Thymus (tissue), 11 donors: Measurements from ENCODE around the gene MGST2. TPM values are rescaled to one million over a fixed set of nuclear protein-coding genes. Genes with fewer than 3 reads are reported as not detected.
A peak's percentile ranks its signal among the peaks of the same experiment; 100 is the strongest.

ENCODE experiments used
- DNase-seq, 9 donors: peaks; one replicate each; pipeline ENCODE4 v3.0.0-alpha.2; 2013; ENCODE audit warnings: low spot score in 9 of 9, low read depth in 6 of 9, missing footprints in 1 of 9
- H3K27ac ChIP-seq, 2 donors: one replicate each; pipeline ENCODE4 v1.5.1; 2013; ENCODE audit warnings: control low read depth in 1 of 2, low read depth in 1 of 2, low read length in 1 of 2, mild to moderate bottlenecking in 1 of 2, moderate library complexity in 1 of 2
- H3K27me3 ChIP-seq, 2 donors: one replicate each; pipeline ENCODE4 v1.5.1; 2013; ENCODE audit warnings: low read length in 1 of 2; ENCODE audit not compliant: control insufficient read depth in 2 of 2, insufficient read depth in 1 of 2
- H3K36me3 ChIP-seq, 2 donors: one replicate each; pipeline ENCODE4 v1.5.1; 2013; ENCODE audit warnings: low read length in 1 of 2, mild to moderate bottlenecking in 1 of 2, moderate library complexity in 1 of 2; ENCODE audit not compliant: control insufficient read depth in 2 of 2, insufficient read depth in 2 of 2
- H3K4me1 ChIP-seq, 2 donors: one replicate each; pipeline ENCODE4 v1.5.1; 2013; ENCODE audit warnings: low read length in 2 of 2; ENCODE audit not compliant: control insufficient read depth in 2 of 2, insufficient read depth in 2 of 2
- H3K4me3 ChIP-seq, 2 donors: one replicate each; pipeline ENCODE4 v1.5.1; 2013; ENCODE audit warnings: low read length in 2 of 2, control low read depth in 1 of 2, mild to moderate bottlenecking in 1 of 2
- H3K9me3 ChIP-seq, 2 donors: one replicate each; pipeline ENCODE4 v1.5.1; 2013; ENCODE audit warnings: low read length in 1 of 2, mild to moderate bottlenecking in 1 of 2; ENCODE audit not compliant: control insufficient read depth in 2 of 2, insufficient read depth in 1 of 2
- WGBS: extraction: QIAGEN DNeasy Blood & Tissue Kit; methylation state at CpG from one replicate; pipeline ENCODE4 v1.1.7; 2013; 5-methylcytosine and 5-hydroxymethylcytosine counted together
- polyA plus RNA-seq: library from polyadenylated mRNA; stranded (reverse); fragments of 200-250 nt; gene quantifications from one replicate; pipeline ENCODE4 v1.2.3, GENCODE V29; 2013
- total RNA-seq: library from RNA; stranded (reverse); fragments of 120-200 nt; gene quantifications from one replicate; pipeline ENCODE4 v1.2.4, GENCODE V29; 2013
- donor health status: healthy.

MGST2 gene
- total and polyA plus RNA-seq, 2 donors, result 38.4 to 88.2 TPM

DNA sequence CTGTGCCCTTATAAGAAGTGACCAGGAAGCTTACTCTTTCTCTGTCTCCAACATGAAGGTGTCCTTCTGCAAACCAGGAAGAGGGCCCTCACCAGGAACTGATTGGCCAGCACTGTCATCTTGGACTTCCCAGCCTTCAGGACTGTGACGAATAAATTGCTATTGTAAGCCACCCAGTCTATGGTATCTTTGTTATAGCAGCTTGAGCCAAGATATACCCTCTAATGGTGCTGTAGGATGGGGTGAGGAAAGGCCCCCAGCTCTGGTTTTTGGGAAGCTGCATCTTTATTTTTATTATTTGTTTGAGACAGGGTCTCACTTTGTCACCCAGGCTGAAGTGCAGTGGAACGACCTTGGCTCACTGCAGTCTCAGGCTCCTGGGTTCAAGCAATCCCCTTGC lies 1.2 kb upstream of the MGST2 start:
- Histone ChIP-seq H3K36me3 (no peaks in the 10 kb centered on the region), H3K27ac (no peak overlapping the region), H3K27me3 (no peaks in the 10 kb centered on the region), H3K4me3 (no peak overlapping the region), H3K4me1 (peaks cover 3 to 34% of the 10 kb centered on the region in 2 donors), H3K9me3 (no peaks in the 10 kb centered on the region)
- WGBS, result 80% methylated on average over 2 of the region's 2 CpGs
- DNase-seq, result no peak

DNA sequence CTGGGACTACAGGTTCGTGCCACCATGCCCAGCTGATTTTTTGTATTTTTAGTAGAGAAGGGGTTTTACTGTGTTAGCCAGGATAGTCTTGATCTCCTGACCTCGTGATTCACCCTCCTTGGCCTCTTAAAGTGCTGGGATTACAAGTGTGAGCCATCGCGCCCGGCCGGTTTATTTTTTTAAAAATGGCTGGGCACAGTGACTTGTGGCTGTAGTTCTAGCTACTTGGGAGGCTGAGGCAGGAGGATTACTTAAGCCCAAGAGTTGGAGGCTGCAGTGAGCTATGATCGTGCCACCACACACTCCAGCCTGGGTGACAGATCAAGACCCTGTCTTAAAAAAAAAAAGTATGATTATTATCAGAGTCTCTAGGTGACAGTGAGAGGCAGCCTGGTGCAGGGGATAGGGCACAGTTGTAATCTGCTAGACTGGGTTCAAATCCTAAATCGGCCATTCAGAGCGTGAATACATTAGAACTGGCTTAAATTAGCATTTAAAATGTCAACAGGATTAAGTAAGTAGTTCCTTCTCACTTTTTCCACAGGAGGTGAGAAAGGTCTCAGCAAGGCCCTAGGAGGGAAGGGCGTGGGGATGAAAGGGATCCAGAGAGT lies 435 bp upstream of the MGST2 start:
- Histone ChIP-seq H3K4me3 (peak overlapping the region; percentile 71 to 74), H3K9me3 (no peaks in the 10 kb centered on the region), H3K27ac (peak overlapping the region; percentile 83 to 88), H3K27me3 (no peaks in the 10 kb centered on the region), H3K4me1 (peaks cover 3 to 38% of the 10 kb centered on the region in 2 donors), H3K36me3 (no peaks in the 10 kb centered on the region)
- WGBS, result 74% methylated on average over 10 of the region's 10 CpGs
- DNase-seq, result peak in 1 of 9 donors; percentile 30

DNA sequence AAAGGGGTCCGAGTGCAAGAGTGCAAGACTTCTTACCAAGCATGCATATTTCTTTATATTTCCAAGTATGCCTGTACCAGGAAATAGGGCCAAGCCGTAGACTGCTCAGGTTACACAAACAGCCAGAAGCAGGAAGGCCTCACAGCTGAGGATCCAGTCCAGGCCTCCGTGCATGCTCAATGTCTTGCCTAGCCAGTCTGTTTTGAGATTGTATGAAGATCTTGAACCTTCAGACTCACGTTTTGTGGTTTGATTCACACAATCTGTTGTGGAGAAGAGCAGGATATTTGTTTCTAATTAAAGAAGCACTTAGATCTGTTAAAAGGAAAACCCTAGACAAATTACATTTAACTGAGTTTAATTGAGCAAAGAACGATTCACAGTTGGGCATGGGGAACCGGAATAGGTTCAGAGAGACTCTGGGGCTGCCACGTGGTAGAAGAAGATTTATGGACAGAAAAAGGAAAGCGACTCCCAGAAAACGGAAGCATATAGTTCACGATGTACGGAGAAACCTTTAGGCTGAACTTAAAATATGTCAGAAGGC lies 1.2 kb downstream of the MGST2 start:
- peak overlapping the region; percentile 64 to 83 for H3K27ac ChIP-seq
- H3K9me3 ChIP-seq, result no peaks in the 10 kb centered on the region
- no peaks in the 10 kb centered on the region for H3K27me3 ChIP-seq
- DNase-seq, result peak in 3 of 9 donors; percentile 29 to 66 (median 36)
- H3K36me3 ChIP-seq, result no peaks in the 10 kb centered on the region
- H3K4me1 ChIP-seq, result peaks cover 3 to 38% of the 10 kb centered on the region in 2 donors
- 10% methylated on average over 11 of the region's 11 CpGs for WGBS
- peak overlapping the region; percentile 71 to 74 for H3K4me3 ChIP-seq

DNA sequence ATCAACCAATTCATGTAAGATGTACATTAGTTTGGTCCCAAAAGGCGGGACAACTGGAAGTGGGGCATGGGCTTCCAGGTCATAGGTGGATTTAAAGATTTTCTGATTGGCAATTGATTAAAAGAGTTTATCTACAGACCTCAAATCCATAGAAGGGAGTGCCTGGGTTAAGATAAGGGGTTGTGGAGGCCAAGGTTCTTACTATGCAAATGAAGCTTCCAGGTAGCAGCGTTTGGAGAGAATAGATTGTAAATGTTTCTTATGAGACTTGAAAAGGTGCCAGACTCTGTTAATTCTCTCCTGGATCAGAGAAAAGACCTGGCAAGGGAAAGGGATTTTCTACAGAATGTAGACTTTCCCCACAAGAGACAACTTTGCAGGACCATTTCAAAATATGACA lies 2.4 kb downstream of the MGST2 start:
- 97% methylated on average over 2 of the region's 2 CpGs for WGBS
- Histone ChIP-seq H3K27me3 (no peaks in the 10 kb centered on the region), H3K27ac (no peak overlapping the region), H3K9me3 (no peaks in the 10 kb centered on the region), H3K36me3 (no peaks in the 10 kb centered on the region), H3K4me1 (peaks cover 3 to 38% of the 10 kb centered on the region in 2 donors), H3K4me3 (no peak overlapping the region)
- no peak for DNase-seq

DNA sequence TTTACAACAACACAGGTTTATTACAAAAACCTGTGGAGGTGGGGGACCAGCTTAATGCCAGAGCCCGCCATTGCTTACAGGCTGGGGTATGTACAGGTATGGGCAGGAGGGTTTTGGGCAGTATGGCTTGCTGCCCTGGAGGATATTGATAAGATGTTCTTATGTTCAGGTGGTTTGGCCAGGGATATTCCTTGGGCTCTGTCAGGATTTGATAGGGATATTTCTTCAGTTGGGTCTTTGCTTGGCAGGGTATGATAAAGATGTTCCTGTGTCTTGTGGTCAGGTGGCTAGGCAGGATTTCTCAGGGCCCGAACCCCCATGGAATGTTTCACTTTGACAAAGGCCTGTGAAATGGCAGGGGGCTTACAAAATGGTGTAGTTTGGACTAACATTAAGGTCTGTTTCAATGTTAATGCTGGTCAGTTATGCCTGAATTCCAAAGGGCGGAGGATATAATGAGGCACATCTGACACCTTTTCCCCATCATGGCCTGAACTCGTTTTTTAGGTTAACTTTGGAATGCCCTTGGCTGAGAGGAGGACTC lies 3.1 kb downstream of the MGST2 start:
- Histone ChIP-seq H3K27me3 (no peaks in the 10 kb centered on the region), H3K36me3 (peaks cover 0 to 3% of the 10 kb centered on the region in 2 donors), H3K27ac (no peak overlapping the region), H3K9me3 (no peaks in the 10 kb centered on the region), H3K4me3 (no peak overlapping the region), H3K4me1 (peaks cover 3 to 38% of the 10 kb centered on the region in 2 donors)
- no peak for DNase-seq
- WGBS, result 95% methylated on average over 4 of the region's 4 CpGs

DNA sequence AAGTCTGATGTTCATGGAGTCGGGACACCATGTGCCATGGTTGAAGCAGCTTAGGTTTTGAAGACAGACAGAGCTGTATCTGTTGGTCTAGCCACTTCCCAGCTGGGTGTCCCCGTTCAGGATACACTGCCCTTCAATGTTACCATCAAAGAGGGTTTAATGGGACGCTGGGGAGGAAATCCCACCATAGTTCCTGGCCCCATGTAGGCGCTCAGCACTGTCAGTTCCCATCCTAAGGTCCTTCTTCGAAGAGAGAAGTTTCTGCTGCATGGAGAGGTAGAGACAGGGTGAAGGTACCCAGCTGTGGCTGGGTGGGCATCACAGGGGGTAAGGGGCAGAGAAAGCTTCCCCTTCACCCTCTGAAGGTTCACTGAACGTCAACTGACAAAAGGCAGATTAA lies 3.7 kb downstream of the MGST2 start:
- H3K9me3 ChIP-seq, result no peaks in the 10 kb centered on the region
- peaks cover 0 to 4% of the 10 kb centered on the region in 2 donors for H3K36me3 ChIP-seq
- H3K27ac ChIP-seq, result no peak overlapping the region
- 88% methylated on average over 6 of the region's 6 CpGs for WGBS
- DNase-seq, result no peak
- no peak overlapping the region for H3K4me3 ChIP-seq
- H3K27me3 ChIP-seq, result no peaks in the 10 kb centered on the region
- H3K4me1 ChIP-seq, result peaks cover 3 to 38% of the 10 kb centered on the region in 2 donors

DNA sequence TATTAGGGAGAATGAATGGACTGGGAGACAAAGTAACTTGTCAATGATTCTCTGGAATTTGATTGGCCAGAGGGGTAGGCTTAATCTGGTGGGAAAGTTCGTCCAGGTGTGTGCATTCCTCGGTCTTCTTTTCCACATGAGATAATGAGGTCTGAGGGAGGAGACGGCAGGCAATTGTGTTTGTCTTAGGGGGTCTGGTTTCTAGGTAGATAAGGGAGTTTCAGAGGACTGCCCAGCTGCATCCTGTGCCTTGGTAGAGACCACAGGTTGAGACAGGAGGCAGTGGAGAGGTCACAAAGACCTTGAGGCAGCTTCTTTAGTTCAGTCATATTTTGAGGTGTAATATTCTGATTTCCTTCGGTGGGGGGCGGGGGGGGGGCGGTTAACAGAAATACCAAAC lies 4.3 kb downstream of the MGST2 start:
- WGBS, result 40% methylated on average over 6 of the region's 6 CpGs
- H3K4me1 ChIP-seq, result peaks cover 3 to 37% of the 10 kb centered on the region in 2 donors
- no peak for DNase-seq
- no peak overlapping the region for H3K4me3 ChIP-seq
- peaks cover 0 to 4% of the 10 kb centered on the region in 2 donors for H3K36me3 ChIP-seq
- no peak overlapping the region for H3K27ac ChIP-seq
- H3K27me3 ChIP-seq, result no peaks in the 10 kb centered on the region
- no peaks in the 10 kb centered on the region for H3K9me3 ChIP-seq

DNA sequence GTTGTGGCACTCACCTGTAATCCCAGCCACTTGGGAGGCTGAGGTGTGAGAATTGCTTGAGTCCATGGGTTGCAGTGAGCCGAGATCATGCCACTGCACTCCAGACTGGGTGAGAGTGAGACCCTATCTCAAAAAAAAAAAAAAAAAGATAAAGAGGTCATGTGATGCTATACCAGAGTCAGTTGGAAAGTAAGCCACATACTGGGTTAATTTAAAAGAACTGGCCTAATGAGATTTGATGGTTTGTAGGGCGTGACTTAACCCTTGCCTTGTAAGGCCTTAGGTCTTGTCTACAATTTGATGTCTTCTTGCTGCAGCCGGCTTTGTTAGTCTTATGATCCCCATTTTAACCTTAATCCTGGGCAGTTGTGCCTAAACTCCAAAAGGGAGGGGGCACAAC lies 5.2 kb downstream of the MGST2 start:
- peaks cover 0 to 29% of the 10 kb centered on the region in 2 donors for H3K4me1 ChIP-seq

DNA sequence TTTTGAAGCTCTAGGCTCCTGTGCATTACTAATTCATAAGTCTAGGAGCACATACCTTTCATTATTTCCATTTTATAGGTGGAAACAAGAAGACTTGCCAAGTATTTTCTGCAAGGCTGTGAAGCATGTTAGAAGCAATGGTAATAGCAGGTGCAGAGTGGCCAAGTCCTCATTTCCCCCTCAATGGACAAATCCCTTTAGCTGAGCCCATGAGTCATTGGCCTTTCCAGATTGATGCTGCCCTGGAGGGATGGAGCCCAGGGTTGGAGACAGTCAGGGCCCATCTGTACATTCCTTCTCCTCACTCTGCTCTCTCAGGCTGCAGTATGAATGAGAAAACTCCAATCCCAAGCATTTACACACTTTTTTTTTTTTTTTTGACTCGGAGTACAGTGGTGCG lies 6.6 kb downstream of the MGST2 start:
- Histone ChIP-seq H3K27me3 (no peaks in the 10 kb centered on the region), H3K4me1 (peaks cover 0 to 18% of the 10 kb centered on the region in 2 donors), H3K9me3 (no peaks in the 10 kb centered on the region), H3K27ac (no peak overlapping the region), H3K4me3 (no peak overlapping the region), H3K36me3 (peaks cover 0 to 4% of the 10 kb centered on the region in 2 donors)
- WGBS, result 98% methylated on average over 2 of the region's 2 CpGs
- DNase-seq, result no peak

More for the DNA sequence above, 5.2 kb downstream of the MGST2 start:
- Histone ChIP-seq H3K27ac (no peak overlapping the region), H3K9me3 (no peaks in the 10 kb centered on the region), H3K4me3 (no peak overlapping the region), H3K36me3 (peaks cover 0 to 4% of the 10 kb centered on the region in 2 donors), H3K27me3 (no peaks in the 10 kb centered on the region)
- DNase-seq, result no peak
- WGBS, result over 99% methylated on average over 3 of the region's 3 CpGs
